Panc1 (cell line): ENCODE measurements around the gene SHKBP1.

Source experiments
- CTCF ChIP-seq: fragments of 450-650 bp; IDR thresholded peaks from 2 replicates; pipeline ENCODE4 v1.5.1; 2017; ENCODE audit warnings: mild to moderate bottlenecking
- POLR2AphosphoS5 ChIP-seq: IDR thresholded peaks from 2 replicates; pipeline ENCODE4 v1.6.1; 2012; ENCODE audit warnings: mild to moderate bottlenecking, low read depth, low read length, moderate library complexity
- REST ChIP-seq, 2 experiments: IDR thresholded peaks; 2 replicates each; pipeline ENCODE4 v1.6.1; 2011 to 2012; ENCODE audit warnings: low read depth in 2 of 2, control low read depth in 1 of 2, low read length in 1 of 2, mild to moderate bottlenecking in 1 of 2, moderate library complexity in 1 of 2; ENCODE audit not compliant: insufficient read depth in 1 of 2
- TCF7L2 ChIP-seq: IDR thresholded peaks from 2 replicates; pipeline ENCODE4 v1.6.1; 2011; ENCODE audit warnings: mild to moderate bottlenecking, low read depth, low read length, inconsistent platforms

- TF ChIP-seq TCF7L2 (no peak), REST (IDR thresholded peaks at IDR 0.05; ENCODE audit: insufficient read depth in 1 of 2, low read depth in 2 of 2, low read length in 1 of 2) (no peak), POLR2AphosphoS5 (no peak), CTCF (no peak)
These were observed 62.9 kb downstream of the SHKBP1 start for GRCh38 chr19:40639638-40639982.
